Neural crest cell (in vitro differentiated cells): ENCODE measurements around the gene LHFPL3. TPM values are rescaled to one million over a fixed set of nuclear protein-coding genes. Genes with fewer than 3 reads are reported as not detected.

Source experiments
- DNase-seq: peaks from one replicate; pipeline ENCODE4 v3.0.0; 2021; ENCODE audit warnings: low read depth, mixed read lengths, low spot score
- H3K27ac Mint-ChIP-seq: one replicate; pipeline ENCODE4 v1.8.0; 2021; ENCODE audit warnings: mild to moderate bottlenecking, mixed read lengths; ENCODE audit not compliant: unreplicated experiment
- H3K27me3 Mint-ChIP-seq: 2 replicates; pipeline ENCODE4 v1.8.0; 2021; ENCODE audit warnings: low read depth, mild to moderate bottlenecking, mixed read lengths
- H3K36me3 Mint-ChIP-seq: 2 replicates; pipeline ENCODE4 v1.8.0; 2021; ENCODE audit warnings: low read depth, mild to moderate bottlenecking, mixed read lengths
- H3K4me1 Mint-ChIP-seq: 2 replicates; pipeline ENCODE4 v1.8.0; 2021; ENCODE audit warnings: mixed read lengths
- H3K4me3 Mint-ChIP-seq: one replicate; pipeline ENCODE4 v1.8.0; 2021; ENCODE audit warnings: mild to moderate bottlenecking, mixed read lengths
- H3K9me3 Mint-ChIP-seq: 2 replicates; pipeline ENCODE4 v1.8.0; 2021; ENCODE audit warnings: mixed read lengths
- total RNA-seq: library from RNA; stranded (reverse); gene quantifications from 2 replicates; pipeline ENCODE4 v1.2.1, GENCODE V29; 2021
- TF ChIP-seq, protein P1 (sequence below): fragments of 200-600 bp; sonication (generic); conservative IDR thresholded peaks from 2 replicates; pipeline ENCODE4 v1.5.0; 2021; ENCODE audit warnings: antibody characterized with exemption, mild to moderate bottlenecking

LHFPL3 gene
- total RNA-seq, 1 donor from 2014 or later: not detected

GRCh38 chr7:104357166-104357565 lies 28.8 kb downstream of the LHFPL3 start:
- H3K4me1 Mint-ChIP-seq: no peaks in the 10 kb centered on the region
- DNase-seq: no peak

GRCh38 chr7:104358446-104359132 lies 30.2 kb downstream of the LHFPL3 start:
- H3K4me1 Mint-ChIP-seq: no peaks in the 10 kb centered on the region
- no peak overlapping the region for H3K4me3 Mint-ChIP-seq
- H3K36me3 Mint-ChIP-seq: no peaks in the 10 kb centered on the region
- TF ChIP-seq, protein P1, sequence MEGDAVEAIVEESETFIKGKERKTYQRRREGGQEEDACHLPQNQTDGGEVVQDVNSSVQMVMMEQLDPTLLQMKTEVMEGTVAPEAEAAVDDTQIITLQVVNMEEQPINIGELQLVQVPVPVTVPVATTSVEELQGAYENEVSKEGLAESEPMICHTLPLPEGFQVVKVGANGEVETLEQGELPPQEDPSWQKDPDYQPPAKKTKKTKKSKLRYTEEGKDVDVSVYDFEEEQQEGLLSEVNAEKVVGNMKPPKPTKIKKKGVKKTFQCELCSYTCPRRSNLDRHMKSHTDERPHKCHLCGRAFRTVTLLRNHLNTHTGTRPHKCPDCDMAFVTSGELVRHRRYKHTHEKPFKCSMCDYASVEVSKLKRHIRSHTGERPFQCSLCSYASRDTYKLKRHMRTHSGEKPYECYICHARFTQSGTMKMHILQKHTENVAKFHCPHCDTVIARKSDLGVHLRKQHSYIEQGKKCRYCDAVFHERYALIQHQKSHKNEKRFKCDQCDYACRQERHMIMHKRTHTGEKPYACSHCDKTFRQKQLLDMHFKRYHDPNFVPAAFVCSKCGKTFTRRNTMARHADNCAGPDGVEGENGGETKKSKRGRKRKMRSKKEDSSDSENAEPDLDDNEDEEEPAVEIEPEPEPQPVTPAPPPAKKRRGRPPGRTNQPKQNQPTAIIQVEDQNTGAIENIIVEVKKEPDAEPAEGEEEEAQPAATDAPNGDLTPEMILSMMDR: no peak
- no peak for DNase-seq
- H3K9me3 Mint-ChIP-seq: peaks cover 9% of the 10 kb centered on the region
- H3K27me3 Mint-ChIP-seq: peaks cover 30% of the 10 kb centered on the region
- H3K27ac Mint-ChIP-seq: no peak overlapping the region

More at GRCh38 chr7:104357166-104357565, 28.8 kb downstream of the LHFPL3 start:
- TF ChIP-seq, protein P1: no peak
- Mint-ChIP-seq H3K4me3 (no peak overlapping the region), H3K9me3 (peaks cover 6% of the 10 kb centered on the region), H3K27ac (no peak overlapping the region), H3K27me3 (peaks cover 30% of the 10 kb centered on the region), H3K36me3 (no peaks in the 10 kb centered on the region)

DNA sequence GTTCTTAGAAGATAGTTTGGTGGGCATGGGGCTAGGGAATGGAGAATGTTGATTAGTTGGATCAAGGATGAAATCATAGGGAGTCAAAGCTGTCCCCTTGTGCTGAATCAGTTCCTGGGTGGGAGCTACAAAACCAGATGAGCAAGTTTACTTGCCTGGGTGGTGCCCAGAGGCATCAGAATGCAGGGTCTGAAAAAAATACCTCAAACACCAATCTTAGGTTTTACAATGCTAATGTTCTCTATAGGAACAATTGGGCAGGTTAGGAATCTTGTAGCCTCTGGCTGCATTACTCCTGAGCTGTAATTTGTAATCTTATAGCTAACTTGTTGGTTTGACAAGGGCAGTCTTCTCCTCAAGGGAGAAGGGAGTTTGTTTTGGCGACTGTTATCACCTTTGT lies 34.4 kb downstream of the LHFPL3 start:
- Mint-ChIP-seq H3K4me1 (no peaks in the 10 kb centered on the region), H3K27me3 (peaks cover 18% of the 10 kb centered on the region), H3K4me3 (no peak overlapping the region), H3K36me3 (no peaks in the 10 kb centered on the region), H3K27ac (no peak overlapping the region), H3K9me3 (peaks cover 11% of the 10 kb centered on the region)
- TF ChIP-seq, protein P1: no peak
- DNase-seq: no peak

DNA sequence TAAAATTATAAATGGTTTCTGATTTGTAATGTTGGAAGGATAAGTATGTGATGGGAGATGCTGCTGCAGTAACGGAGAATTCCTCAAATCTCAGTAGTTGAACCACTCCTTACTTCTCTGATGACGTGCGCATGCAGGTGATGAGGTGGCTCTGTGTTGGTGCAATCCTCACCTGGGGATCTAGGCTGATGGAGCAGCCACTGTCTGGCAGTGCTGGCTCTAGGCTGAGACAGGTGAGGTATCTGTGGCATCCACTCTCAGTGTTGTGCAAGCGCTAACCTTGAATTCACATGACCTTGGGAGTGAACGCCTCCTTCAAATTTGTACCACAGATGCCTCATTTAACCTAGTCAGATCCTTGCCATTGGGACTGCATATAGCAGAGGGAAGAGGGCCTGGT lies 35.0 kb downstream of the LHFPL3 start:
- DNase-seq: no peak
- Mint-ChIP-seq H3K27me3 (peaks cover 17% of the 10 kb centered on the region), H3K4me3 (no peak overlapping the region), H3K36me3 (no peaks in the 10 kb centered on the region), H3K27ac (no peak overlapping the region), H3K9me3 (peaks cover 9% of the 10 kb centered on the region), H3K4me1 (no peaks in the 10 kb centered on the region)
- TF ChIP-seq, protein P1: no peak

GRCh38 chr7:104366390-104366789 lies 38.0 kb downstream of the LHFPL3 start:
- no peak for DNase-seq
- peaks cover 17% of the 10 kb centered on the region for H3K27me3 Mint-ChIP-seq
- TF ChIP-seq, protein P1: no peak
- H3K4me1 Mint-ChIP-seq: no peaks in the 10 kb centered on the region
- no peak overlapping the region for H3K4me3 Mint-ChIP-seq
- H3K9me3 Mint-ChIP-seq: peaks cover 6% of the 10 kb centered on the region
- H3K27ac Mint-ChIP-seq: no peak overlapping the region
- H3K36me3 Mint-ChIP-seq: no peaks in the 10 kb centered on the region
